CD4-positive, alpha-beta T cell treated with Interleukin-15 for 1 hour (primary cell): ENCODE data around the gene PDLIM5.
"Not testable (repeated sequence)": the region's sequence is repeated elsewhere in the genome, so short reads cannot be mapped to it uniquely, and the experiment has no call there.

Source experiments
- DNase-seq: peaks from one replicate; pipeline ENCODE4 v3.0.0-alpha.2; 2020

PDLIM5 gene

DNA sequence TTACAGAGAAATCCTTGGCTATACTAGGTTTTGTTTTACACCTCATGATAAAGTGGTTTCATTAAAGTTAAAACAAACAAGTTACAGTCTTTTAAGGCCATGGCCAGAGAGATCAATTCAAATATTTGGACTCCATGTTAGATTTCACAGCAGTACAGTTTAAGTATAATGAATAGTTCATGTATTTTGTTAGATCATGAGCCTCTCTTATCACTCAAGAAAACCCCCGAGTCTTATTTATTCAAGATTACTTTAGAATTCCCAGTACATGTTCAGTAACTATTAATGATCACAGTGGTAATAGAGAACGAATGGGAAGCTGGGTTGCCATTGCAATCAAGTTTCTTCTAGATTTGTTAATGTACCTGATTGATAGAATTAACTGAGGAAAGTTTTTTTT lies 15.2 kb downstream of the PDLIM5 start:
- no peak for DNase-seq

DNA sequence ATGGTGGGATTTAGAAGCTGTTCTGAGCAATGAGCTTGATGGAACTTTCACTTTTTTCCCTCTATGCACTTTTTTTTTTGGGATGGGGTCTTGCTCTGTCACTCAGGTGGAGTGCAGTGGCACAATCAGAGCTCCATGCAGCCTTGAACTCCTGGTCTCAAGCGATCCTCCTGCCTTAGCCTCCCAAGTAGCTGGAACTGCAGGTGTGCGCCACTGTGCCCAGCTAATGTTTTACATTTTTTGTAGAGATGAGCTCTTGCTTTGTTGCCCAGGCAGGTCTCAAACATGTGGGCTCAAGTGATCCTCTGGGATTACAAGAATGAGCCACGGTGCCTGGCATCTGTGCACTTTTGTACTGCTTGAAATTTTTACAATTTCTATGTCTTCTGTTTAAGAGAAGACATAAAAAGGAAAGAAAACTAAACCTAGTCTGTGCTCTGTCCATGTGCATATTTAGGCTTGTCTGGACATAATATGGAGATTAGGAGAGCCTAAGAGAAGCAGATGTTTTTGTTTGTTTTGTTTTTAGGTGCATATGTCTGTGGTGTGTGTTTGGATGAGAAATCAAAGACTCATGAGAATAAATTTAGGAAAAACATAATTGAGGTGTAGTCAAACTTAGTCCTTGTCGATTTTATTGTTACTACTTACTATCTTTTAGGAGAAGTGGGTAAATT lies 16.5 kb downstream of the PDLIM5 start:
- no peak for DNase-seq

DNA sequence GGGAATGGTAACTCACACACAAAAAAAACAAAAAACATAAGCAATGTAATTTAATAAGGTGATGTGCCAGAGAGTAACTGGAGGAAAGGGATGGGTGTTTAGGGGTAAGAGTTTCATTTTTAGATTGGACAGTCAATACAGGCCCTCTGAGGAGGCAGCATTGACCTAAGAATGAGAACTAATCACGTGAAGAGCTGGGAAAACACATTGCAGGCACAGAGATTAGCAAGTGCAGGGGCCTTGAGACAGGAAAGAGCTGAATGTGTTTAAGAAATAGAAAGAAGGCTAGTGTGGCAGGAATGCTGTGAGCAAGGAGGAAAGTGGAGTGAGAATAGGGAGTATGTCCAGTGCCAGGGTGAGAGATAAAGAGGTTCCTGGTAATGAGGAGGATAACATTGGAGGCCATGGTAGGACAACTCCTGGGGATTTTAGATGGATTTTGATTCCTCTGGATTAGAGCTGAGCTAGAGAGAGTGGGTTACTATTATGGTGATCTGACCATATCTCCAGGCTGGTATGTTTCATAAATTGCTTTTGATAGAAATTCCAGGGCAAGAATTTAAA lies 17.6 kb downstream of the PDLIM5 start:
- no peak for DNase-seq

DNA sequence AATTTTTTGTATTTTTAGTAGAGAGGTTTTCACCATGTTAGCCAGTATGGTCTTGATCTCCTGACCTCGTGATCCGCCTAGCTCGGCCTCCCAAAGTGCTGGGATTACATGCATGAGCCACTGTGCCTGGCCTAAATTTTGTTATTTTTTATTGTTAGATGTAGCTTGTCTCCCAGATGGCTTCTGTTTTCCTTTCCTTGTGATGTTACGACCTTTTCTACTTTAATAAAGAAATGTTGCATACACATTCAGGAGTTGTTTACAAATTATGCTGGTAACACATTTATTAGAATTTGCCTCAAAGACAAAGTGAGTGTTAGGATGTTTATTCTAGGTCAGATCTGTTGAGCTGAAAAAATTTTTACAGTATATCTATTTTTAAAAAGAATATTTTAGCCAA lies 18.4 kb downstream of the PDLIM5 start:
- no peak for DNase-seq

DNA sequence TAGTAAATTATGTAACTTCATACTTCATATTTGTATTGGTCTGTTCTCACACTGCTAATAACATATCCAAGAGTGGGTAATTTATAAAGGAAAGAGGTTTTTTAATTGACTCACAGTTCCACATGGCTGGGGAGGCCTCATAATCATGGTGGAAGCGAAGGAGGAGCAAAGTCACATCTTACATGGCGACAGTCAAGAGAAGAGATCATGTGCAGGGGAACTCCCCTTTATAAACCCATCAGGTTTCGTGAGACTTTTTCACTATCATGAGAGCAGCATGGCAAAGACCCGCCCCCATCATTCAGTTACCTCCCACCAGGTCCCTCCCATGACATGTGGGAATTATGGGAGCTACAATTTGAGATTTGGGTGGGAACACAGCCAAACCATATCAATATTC lies 19.0 kb downstream of the PDLIM5 start:
- not testable (repeated sequence) for DNase-seq

DNA sequence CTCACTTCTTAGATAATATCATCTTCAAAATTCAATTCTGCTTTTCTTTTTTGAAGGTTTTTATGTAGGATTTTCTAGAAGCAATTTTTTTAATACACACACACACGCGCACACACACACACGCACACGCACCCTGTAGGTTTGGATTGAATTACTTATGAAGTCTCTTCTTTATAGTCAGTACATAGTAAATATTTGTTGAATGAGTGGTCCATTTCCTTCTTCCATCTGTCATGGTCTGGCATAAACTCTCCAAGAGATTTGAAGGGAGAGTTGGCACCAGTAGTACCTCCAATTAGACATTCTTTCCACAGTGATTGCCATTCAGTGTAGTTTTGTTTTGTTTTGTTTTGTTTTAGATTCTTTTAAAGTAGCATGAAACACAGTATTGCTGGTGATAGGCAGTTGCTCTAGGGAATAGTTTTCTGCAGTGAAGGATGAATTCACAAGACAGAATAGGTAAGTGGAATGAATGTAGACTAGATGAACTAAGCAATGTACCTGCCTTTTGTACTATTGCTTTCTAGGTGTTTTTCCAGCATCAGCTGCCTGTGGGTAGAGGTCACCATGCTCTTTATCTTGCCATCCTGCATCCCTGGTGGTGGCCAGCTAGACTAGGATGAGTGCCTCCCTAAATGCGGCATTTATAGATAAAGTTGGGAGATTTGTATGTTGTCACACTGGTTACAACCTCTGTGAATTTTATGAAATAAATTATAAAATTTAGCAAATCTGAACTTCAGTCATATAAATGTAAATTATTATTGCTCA lies 20.5 kb downstream of the PDLIM5 start:
- DNase-seq, result no peak

DNA sequence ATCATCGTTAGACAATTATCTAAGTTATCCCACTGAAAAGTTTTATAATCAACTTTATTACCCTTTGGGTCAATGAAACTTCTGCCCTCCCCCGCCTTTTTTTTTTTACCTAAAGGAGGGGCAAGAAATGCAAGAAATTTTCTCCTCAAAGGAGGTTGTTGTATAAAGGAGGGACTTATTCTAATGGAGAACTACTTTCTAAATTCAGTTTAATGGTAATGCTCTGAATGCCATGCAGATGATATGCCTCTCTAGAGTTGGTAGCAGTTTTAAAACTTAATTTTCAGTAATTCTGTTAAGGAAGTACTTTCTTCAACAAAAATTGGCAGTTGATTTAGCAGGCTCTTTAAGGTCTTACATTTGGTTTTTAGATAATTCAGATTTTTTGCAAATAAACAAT lies 23.3 kb downstream of the PDLIM5 start:
- DNase-seq, result no peak

DNA sequence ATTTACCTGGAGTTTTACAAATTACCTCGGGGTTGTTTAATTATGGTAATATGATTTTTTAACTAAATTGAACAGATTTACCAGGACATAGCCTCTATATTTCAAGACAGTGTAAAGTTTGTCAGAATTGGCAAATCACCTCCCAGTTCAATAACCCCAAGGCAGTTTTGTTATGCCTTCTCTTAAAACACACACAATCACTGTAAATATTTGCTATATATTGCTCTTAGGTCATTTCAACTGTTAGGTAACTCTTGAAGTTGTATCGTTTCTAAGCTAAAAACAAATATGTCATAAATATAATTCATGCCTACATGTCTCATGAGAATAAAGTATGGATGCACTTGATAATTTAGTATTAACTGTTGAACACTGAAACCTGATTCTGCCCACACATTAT lies 24.1 kb downstream of the PDLIM5 start:
- DNase-seq, result no peak

DNA sequence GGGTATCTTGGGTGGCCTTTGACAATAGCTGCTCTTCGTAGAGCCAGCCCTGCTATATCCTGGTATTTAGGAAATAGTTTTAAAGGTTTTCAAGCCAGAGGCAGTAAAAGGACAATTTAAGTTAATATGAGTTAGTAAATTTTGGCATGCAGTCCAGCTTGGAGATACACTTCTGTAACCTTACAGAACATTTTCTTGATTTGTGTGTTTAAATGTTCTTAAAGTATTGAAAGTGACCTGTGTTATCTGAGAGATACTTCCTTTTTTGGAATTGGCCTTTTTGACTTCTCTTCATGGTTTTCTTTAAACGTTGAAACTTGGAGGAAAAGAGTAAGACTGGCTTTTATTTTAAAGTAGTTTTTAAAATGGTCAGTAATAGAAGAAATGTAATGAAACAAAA lies 25.5 kb downstream of the PDLIM5 start:
- DNase-seq, result no peak

DNA sequence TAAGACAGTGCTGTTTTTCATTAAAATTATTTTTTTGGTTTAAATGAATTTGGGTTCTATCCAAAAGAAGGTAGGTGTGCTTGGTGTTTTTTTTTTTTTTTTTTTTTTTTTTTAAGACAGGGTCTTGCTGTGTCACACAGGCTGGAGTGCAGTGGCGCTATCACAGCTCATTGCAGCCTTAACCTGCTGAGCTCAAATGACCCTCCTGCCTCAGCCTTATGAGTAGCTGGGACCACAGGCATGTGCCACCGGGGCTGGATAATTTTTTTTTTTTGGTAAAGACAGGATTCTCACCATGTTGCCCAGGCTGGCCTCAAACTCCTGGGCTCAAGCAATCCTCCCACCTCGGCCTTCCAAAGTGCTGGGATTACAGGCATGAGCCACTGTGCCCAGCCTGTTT lies 27.1 kb downstream of the PDLIM5 start:
- not testable (repeated sequence) for DNase-seq

DNA sequence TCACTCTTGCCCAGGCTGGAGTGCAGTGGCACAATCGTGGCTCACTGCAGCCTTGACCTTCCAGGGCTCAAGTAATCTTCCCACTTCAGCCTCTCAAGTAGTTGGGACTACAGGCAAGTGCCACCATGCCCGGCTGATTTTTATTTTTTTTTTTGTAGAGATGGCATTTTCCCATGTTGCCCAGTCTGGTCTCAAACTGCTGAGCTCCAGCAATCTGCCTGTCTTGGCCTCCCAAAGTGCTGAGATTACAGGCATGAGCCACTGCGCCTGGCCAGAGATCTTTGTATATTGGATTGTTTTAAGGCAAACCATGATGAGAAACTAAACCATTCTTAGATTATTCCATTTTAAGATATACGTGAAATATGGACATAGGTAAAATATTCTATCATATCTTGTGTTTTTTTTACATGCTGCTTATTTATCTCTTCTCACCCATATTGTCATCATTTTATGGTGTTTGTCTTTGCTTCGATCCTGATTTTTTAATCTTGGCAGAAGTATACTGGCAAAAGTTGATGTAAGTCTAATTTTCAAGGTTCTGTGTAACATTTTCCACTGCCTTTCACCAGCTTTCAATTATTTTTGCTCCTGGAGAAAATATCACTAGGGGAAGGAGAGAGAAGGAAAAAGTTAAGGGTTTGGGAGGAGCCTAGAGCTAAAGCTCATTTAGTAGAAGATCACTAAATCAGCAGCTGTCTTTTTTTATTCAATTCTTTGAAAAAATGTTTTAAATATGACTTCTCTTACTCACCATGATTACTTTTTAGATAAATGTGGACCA lies 27.8 kb downstream of the PDLIM5 start:
- DNase-seq, result no peak

DNA sequence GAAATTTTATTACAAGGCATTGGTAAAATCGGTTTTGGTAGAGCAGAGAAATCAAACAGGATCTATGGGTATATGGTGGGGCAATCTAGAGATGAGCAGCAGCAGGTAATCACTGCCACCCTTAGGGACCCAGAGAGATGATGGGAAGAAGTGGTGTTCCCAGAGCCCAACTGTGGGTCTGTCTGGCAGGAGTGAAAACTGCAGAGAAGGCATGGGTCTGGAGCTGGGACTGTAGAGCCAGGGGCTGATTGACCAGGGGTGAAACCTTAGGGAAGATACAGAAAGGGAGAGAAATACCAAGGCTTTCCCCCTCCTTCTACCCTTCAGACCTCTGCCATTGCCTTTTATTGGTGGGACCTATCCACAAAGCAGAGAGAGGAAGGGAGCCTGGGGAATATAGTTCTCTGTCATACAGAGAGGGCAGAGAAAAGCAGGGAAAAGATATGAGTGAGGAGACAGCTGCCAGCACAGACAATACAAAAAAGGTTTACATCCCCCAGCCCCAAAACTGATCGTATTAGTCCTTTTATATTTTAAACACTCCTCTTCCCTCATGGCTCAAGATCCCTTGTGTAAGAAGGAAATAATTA lies 28.7 kb downstream of the PDLIM5 start:
- no peak for DNase-seq

DNA sequence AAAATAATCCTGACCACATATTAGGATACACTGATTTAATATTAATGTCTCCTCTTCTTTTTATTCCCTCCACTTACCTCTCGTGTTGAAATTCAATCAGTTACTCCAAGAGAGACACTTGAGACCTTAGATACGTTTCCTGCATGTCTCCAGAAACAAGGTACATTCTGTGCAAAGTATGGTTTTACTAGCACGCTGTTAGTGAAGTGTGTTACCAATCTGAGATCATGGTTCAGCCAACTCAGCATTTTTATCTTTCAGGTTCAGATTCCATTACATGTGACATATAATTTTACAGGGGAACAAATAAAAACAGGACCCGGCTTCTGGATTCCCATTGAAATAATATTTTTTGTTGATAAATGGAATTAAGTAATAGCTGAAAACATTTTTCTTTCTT lies 32.2 kb downstream of the PDLIM5 start:
- DNase-seq, result no peak

DNA sequence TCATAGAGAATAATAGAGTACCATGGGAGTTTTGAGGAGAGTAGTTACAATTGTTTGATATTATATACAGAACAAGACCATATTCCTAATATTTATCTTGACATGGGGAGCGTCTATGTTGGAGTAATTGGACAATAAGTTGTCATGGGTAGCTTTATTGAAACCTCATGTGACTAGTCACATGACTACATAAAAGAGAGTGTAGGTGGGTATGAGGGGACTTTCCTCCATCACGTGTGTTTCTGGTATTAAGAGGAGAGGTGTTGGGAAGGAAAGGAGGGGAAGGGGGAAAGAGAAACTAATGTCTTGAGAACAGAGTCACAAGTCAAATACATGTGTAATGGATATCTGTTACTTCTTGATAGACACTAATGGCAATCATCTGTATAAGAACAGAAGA lies 33.1 kb downstream of the PDLIM5 start:
- no peak for DNase-seq

DNA sequence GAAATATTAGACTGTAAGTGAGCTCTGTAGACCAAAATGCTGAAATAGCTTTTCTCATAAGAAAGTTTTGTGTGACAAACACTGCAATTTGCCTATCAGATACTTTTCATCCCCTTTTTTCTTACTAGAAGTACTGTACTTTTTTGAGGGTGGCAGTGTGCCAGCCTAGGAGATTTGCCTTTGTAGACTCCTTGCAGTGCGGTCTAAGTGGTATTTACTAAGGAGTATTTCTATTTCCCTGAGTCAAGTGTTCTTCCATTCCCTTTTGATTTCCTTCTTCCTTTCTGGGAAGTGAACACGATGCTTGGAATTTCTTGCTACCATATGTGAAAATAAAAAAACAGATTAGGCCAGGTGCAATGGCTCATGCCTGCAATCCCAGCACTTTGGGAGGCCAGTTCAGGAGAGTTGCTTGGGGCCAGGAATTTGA lies 34.6 kb downstream of the PDLIM5 start:
- no peak for DNase-seq

DNA sequence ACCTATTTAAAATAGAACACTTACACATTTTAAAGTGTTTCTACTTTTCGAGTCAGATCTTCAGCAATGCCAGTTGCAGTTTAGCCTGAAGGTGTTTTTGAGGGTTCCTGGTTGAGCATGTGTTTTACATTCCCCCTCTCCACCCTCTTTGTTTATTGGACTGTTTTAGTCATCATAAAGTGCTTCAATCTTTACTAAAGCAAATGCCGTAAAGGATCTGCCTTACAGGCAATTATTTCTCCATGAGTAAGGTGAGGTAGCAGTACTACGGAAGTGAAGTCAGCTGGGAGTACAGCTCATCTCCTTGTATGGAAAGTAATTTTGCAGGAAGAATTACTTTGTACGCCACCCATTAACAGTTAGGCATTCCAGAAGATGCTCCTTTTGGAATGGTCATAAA lies 36.9 kb downstream of the PDLIM5 start:
- DNase-seq, result no peak

DNA sequence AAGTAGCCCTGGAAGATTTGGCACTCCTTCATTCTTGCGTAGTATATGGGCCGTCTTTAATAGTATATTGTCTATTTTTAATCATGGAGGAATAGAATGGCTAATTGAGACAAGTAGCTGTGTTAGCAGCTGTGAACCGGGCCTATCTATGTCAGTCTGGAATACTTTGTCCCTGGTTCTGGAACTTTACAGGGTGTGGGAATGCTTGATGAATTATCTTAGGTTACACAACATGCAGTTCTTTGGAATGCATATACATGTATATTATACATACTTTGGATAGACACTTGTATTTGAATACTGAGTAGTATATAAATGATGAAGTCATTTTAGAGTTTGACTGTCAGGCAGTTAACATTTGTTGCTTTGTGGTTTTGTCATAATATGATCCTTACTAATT lies 37.4 kb downstream of the PDLIM5 start:
- DNase-seq, result no peak

DNA sequence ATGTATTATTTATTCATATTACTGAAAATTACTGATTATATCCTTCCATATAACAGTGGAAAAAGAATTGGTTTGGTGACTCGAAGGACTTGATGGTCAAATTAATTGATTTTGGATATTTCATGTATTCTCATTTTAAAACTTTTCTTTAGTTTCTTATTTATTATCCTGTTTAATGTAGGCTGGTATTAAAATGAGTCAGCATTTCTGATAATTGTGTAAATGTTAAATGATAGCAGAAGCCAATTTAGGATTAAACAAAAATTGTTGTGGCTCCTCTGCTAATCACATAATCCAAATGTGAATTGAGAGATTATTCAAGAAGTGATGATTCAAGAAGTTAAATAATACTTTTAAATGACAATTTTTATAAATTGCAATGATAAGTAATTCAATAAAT lies 38.7 kb downstream of the PDLIM5 start:
- DNase-seq, result no peak

DNA sequence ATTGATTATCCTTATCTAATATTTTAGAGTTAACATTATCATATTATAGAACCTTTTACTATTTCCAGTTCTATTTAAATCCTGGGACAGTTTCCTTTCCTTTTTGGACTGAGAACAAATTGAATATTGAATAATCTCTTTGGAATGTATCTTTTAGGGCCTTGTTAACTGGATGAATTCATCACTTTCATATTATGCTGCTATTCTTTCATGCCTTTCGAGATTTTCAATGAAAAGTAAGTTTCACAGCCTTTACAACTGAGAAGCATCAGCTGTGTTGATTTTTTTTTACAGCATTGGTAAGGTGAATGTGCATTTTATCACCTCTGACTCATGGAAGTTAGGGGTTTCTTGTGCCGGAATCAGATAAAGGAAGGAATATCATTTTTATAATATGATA lies 39.6 kb downstream of the PDLIM5 start:
- DNase-seq, result no peak

DNA sequence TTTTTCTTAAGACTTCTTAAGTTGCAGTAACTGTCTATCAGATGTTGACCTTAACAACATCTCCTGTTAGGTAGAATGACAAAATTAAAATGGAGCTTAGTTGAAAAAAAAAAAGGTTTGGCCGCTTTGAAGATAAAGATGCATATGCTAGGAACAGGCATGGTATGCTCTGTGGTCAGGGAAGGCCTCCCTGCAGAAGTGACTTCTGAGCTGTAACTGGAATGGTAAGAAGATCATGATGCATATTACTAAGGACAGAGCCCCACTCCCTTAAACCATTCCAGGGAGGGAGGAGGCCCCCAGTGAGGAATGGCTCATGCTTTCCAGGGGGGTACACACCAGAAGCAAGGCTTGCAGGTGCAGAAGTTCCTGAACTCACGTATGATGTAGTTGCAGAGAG lies 43.7 kb downstream of the PDLIM5 start:
- DNase-seq, result no peak

DNA sequence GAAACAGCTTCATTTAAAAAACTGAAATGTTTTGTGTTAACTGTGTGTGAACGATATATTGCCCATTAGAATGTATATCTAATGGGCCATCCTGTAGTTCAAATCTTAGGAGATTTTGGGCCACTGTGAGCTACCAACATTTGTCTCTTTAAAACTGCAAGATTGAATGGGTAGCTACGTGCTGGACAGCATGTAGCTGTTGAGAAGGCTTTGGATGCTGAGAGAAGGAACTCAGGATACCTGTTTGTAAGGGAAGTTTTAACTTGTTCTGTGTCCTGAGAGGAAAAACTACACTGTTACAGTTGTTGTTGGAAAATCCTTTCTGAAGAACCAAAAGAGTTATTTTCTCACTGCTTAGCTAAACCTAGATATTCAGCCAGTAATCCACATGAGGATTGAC lies 45.9 kb downstream of the PDLIM5 start:
- DNase-seq, result no peak

DNA sequence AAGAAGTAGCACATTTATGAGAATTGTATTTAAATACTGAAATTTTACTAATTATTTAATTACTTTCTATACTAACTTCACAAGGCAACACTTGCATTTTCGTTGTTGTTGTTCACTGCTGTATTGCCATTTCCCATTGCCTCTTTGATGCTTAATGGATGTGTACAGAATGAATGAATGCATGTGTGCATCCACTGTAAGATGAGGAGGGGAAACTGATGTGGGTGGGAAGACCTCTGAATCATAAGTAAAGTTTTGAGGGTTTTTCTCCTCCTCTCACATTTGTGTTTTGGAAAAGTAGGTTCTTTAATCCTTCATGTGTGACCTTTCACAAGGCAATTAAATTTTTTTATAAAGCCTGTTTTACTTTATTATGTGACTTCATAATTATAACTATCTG lies 46.8 kb downstream of the PDLIM5 start:
- no peak for DNase-seq

DNA sequence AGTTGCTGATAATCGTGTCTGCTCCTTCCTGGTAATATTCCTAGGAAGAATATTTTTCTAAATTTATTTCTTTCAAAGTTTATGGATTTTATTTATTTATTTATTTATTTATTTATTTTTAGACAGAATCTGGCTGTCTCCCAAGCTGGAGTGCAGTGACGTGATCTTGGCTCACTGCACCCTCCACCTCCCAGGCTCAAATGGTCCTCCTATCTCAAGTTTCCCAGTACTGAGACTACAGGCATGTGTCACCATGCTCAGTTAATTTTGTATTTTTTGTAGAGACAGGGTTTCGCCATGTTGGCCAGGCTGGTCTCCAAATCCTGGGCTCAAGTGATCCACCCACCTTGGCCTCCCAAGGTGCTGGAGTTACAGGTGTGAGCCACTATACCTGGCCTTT lies 48.9 kb downstream of the PDLIM5 start:
- no peak for DNase-seq
